ENCODE data around the gene TASP1.

DNA sequence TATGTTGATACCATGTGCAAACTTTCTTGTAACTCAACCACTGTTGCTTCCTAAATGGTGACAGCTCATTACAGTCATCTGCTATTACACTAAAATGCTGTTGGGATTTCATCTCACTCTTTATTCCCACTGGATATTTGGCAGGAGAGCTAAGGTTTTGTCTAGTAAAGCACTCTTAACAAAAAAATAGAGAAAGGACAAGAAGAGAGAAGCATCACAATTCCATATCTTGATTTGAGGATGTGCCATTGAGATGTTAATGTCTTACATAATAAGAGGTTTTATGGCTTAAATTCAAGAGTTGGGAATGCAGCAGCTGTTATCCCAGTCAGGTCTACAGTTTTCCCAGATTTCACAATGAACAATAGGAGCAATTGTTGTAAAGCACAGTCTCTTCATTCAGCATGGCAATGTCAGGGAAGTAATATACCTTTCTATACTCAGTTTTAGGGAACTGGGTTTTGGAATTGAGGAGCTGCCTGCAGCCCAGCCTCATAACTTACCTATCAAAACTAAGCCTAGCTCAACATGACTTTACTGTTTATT, 282.7 kb downstream of the TASP1 start:
- TF ChIP-seq, protein P1, sequence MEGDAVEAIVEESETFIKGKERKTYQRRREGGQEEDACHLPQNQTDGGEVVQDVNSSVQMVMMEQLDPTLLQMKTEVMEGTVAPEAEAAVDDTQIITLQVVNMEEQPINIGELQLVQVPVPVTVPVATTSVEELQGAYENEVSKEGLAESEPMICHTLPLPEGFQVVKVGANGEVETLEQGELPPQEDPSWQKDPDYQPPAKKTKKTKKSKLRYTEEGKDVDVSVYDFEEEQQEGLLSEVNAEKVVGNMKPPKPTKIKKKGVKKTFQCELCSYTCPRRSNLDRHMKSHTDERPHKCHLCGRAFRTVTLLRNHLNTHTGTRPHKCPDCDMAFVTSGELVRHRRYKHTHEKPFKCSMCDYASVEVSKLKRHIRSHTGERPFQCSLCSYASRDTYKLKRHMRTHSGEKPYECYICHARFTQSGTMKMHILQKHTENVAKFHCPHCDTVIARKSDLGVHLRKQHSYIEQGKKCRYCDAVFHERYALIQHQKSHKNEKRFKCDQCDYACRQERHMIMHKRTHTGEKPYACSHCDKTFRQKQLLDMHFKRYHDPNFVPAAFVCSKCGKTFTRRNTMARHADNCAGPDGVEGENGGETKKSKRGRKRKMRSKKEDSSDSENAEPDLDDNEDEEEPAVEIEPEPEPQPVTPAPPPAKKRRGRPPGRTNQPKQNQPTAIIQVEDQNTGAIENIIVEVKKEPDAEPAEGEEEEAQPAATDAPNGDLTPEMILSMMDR (IDR thresholded peaks at IDR 0.05), result no peak
- TF ChIP-seq POLR2AphosphoS5 (IDR thresholded peaks at IDR 0.05; ENCODE audit: low read depth, low read length) (no peak), SIN3A (IDR thresholded peaks at IDR 0.05; ENCODE audit: borderline replicate concordance, insufficient read depth, low read depth, low read length) (no peak)
- TF ChIP-seq, protein P2, sequence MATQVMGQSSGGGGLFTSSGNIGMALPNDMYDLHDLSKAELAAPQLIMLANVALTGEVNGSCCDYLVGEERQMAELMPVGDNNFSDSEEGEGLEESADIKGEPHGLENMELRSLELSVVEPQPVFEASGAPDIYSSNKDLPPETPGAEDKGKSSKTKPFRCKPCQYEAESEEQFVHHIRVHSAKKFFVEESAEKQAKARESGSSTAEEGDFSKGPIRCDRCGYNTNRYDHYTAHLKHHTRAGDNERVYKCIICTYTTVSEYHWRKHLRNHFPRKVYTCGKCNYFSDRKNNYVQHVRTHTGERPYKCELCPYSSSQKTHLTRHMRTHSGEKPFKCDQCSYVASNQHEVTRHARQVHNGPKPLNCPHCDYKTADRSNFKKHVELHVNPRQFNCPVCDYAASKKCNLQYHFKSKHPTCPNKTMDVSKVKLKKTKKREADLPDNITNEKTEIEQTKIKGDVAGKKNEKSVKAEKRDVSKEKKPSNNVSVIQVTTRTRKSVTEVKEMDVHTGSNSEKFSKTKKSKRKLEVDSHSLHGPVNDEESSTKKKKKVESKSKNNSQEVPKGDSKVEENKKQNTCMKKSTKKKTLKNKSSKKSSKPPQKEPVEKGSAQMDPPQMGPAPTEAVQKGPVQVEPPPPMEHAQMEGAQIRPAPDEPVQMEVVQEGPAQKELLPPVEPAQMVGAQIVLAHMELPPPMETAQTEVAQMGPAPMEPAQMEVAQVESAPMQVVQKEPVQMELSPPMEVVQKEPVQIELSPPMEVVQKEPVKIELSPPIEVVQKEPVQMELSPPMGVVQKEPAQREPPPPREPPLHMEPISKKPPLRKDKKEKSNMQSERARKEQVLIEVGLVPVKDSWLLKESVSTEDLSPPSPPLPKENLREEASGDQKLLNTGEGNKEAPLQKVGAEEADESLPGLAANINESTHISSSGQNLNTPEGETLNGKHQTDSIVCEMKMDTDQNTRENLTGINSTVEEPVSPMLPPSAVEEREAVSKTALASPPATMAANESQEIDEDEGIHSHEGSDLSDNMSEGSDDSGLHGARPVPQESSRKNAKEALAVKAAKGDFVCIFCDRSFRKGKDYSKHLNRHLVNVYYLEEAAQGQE (IDR thresholded peaks at IDR 0.05; ENCODE audit: insufficient read depth in 1 of 2, low read depth in 2 of 2, low read length in 1 of 2), result no peak

All from Panc1 (cell line).